NCI-H146 (cell line): ENCODE data around the gene NEU4.

Source experiments
- DNase-seq: peaks from one replicate; lab custom pipeline; 2025; lab: John Stamatoyannopoulos, UW

Gene NEU4

GRCh38 chr2:241853651-241854341 lies 44.8 kb downstream of the NEU4 start:
- no peak for DNase-seq

GRCh38 chr2:241854342-241855244 lies 45.6 kb downstream of the NEU4 start:
- DNase-seq: no peak

- DNase-seq: no peak
These were observed 46.4 kb downstream of the NEU4 start for GRCh38 chr2:241855245-241855887.

GRCh38 chr2:241855888-241856422 lies 47.0 kb downstream of the NEU4 start:
- DNase-seq: no peak

- DNase-seq: no peak
These were observed 48.1 kb downstream of the NEU4 start for GRCh38 chr2:241857041-241857541.

GRCh38 chr2:241857572-241858121 lies 48.7 kb downstream of the NEU4 start:
- no peak for DNase-seq

- DNase-seq: no peak
These were observed 49.4 kb downstream of the NEU4 start, which contains the start of gene PDCD1 for GRCh38 chr2:241858206-241859016. PDCD1 (minus strand) TSS chr2:241858894; CDS start chr2:241858838, 56 bp downstream.

- no peak for DNase-seq
These were observed 50.0 kb downstream of the NEU4 start for GRCh38 chr2:241859017-241859435.

GRCh38 chr2:241859436-241860183 lies 50.6 kb downstream of the NEU4 start:
- no peak for DNase-seq

GRCh38 chr2:241860184-241861078 lies 51.4 kb downstream of the NEU4 start:
- no peak for DNase-seq

GRCh38 chr2:241861264-241861663 lies 52.3 kb downstream of the NEU4 start:
- DNase-seq: no peak

GRCh38 chr2:241862093-241862492 lies 53.1 kb downstream of the NEU4 start:
- DNase-seq: no peak

- DNase-seq: no peak
These were observed 54.0 kb downstream of the NEU4 start for GRCh38 chr2:241862775-241863535.

- DNase-seq: no peak
These were observed 54.6 kb downstream of the NEU4 start for GRCh38 chr2:241863536-241863954.

GRCh38 chr2:241864168-241864849 lies 55.3 kb downstream of the NEU4 start:
- no peak for DNase-seq

GRCh38 chr2:241864850-241865213 lies 55.8 kb downstream of the NEU4 start:
- DNase-seq: no peak

- no peak for DNase-seq
These were observed 56.5 kb downstream of the NEU4 start for GRCh38 chr2:241865416-241865956.
